NCI-H1092 (cell line): ENCODE results near the gene LGALS16.
"Not testable (repeated sequence)": the region's sequence is repeated elsewhere in the genome, so short reads cannot be mapped to it uniquely, and the experiment has no call there.

Source experiments
- DNase-seq: peaks from one replicate; lab custom pipeline; 2025; lab: John Stamatoyannopoulos, UW

Gene LGALS16

DNA sequence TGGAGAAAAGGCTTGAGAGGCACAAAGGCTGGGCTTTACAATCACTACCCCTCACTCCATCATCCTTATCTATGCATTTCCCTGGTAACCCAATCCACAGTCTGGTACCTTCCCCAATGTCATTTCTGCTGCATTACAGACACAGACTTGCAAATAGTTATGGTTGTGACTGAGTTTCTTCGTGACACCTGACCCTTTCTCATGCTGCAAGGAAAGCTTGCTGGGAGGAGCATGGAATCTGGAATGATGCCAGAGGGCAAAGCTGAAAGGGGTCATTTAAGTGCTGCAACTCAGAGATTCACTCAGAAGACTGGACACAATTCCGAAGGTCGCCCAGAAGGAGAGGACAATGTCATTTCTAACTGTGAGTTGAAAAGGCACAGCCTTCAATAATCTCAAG is at the start of gene LGALS16:
LGALS16 (plus strand) TSS at position 301 of the 400 bp plus-strand sequence; CDS start at position 350, 49 bp downstream.
- DNase-seq = no peak

GRCh38 chr19:39607021-39607420 is 48.7 kb upstream of the LGALS16 start:
- DNase-seq = no peak

DNA sequence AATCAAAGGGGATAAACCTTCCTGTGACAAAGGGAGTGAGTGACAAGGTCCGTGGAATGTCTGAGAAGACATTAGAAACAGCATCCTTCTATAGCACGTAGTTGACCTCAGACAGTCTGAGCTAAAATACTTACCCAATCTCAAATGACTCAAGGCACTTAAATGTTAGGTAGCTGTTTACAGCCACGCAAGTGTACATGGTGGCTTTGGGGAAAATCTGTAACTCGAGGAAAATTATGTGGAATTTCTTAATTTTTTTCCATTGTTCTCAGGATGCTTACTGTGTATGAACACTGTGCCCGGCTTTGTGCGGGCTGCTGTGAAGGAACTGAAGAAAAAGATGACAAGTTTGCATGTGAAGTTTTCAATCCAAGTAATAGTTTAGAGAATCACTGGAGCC is 48.2 kb upstream of the LGALS16 start:
- no peak for DNase-seq

GRCh38 chr19:39613597-39613996 is 42.1 kb upstream of the LGALS16 start:
- DNase-seq = no peak

- no peak for DNase-seq
These were observed 38.0 kb upstream of the LGALS16 start for GRCh38 chr19:39617745-39618144.

GRCh38 chr19:39623946-39624345 is 31.8 kb upstream of the LGALS16 start:
- DNase-seq = no peak

DNA sequence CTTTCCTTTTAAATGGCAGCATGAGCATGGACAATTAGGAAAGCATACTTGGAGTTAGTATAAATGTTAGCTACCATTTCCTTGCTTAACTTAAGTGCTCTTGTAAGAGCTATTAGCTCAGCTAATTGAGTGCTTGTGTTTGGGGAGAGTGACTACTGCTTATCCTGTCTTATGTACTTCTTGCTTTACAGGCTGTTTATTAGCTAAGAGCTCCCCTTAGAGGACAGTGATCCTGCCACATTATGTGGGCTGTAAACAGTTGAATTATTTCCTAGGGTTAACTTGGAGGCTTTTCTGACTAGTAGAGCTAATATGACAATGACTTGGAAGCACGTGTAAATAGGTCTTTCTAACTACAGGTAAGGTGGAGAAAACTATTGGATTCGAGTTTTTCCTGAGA is 28.1 kb upstream of the LGALS16 start:
- not testable (repeated sequence) for DNase-seq

DNA sequence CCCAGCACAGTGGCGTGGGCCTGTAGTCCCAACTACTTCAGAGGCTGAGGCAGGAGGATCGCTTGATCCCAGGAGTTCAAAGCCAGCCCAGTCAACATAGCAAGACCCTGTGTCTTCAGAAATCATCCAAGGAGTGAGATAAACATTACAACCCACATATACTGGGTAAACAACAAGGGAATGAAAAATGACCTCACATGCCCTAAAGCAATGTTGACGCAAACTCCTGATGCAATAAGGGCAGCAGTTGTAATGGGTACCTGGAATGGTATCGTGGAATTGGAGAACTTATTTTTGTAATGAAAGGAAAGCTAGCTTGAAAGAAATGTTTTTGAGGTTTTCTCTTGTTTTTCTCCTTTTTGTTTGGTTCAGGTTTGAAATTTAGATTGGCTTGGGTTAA is 24.5 kb upstream of the LGALS16 start:
- no peak for DNase-seq

- DNase-seq = no peak
These were observed 24.1 kb upstream of the LGALS16 start for GRCh38 chr19:39631626-39632025.

DNA sequence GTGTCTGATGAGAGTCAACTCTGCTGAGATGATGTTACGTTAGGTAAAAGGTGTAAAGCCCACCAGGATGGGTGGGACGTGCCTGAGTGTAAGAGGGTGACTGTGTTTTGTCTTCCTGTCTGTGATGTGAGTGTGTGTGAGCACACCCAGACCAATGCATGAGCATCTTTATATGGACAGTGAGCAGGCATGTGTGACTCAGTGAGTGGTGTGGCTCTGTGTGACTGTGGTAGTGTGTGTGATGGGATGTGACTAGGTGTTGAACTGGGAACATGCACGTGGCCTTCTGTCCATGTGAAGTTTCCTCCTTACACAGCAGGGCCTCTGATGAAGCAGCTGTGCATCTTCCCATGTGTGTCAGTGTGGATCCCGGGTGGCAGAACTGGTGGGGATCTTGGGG is 17.8 kb upstream of the LGALS16 start:
- no peak for DNase-seq

DNA sequence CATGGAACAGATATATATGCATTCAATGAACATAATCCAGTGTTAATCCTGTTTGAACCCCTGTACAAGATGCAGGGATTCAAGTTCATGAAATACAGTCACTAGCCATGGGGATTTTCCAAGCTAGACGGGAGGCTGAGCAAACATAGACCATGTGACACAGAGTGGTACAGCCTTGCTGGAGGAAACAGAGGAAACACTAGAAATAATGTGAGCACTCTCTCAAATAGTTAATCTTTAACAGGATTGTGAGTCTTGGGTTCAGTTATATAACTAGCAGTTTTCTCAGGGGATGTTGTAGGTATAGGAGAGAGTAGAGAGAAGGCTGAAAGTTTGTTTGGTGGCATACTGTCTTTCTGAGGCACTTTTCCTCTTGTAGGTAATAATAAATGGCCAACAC is 13.9 kb upstream of the LGALS16 start:
- DNase-seq = no peak

DNA sequence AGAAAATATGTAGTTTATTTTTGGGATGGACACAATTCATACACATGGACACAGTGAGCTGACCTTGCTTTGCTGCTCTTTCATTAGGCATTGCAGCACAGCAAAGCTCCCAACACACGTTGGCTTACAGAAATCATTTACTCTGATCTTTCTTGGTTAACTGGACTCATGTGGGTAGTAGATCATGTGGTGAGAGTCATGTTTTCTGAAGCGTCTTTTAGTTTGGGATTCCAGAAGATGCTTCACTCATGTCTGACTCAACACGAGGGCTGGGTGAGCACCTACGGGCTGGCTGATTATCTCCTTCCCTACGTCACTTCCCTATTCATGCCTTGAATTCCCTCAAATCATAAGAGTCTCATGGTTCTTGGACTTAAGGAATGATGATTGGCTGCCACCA is 12.1 kb upstream of the LGALS16 start:
- DNase-seq = no peak

DNA sequence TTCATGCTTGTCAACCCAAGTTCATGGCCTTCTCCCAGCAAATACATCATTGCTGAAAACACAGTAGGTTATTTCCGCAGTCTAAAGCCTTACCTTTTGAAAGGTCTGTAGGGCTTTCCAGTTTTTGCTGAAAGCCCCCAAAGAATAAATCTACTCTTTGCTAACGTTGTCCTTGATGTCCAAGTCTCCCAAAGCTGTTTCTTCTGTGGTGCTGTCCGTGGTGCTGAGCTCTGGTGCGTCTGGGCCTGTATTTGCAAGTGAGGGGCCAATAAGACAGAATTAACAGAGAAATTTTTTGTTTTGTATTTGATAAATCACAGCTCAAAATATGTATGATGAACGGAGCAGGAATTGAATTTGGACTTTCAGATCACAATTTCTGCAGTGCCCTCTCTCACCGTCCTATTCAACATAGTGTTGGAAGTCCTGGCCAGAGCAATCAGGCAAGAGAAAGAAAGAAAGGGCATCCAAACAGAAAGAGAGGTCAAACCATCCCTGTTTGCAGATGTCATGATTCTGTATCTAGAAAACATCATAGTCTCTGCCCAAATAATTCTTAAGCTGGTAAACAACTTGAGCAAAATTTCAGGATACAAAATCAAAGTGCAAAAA is 9.8 kb upstream of the LGALS16 start:
- no peak for DNase-seq

GRCh38 chr19:39647918-39648317 is 7.8 kb upstream of the LGALS16 start:
- no peak for DNase-seq

DNA sequence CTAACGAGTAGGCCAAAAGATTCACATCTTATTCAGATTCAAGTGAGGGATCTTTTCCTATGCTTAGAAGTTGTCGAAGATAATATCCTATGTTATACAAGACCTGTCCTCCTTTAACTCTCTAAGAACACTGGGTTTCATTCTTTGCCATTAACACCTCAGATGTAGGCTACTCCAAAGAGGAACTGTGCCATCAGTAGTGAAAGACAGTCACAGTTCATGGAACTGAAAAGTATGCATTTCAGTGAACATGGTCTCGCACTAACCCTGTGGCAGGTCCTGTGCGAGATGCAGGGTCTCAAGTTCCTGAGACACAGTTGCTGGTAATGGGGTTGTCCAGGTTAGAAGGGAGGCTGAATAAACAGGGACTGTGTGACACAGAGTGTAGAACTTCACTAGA is 4.1 kb downstream of the LGALS16 start:
- DNase-seq = no peak

DNA sequence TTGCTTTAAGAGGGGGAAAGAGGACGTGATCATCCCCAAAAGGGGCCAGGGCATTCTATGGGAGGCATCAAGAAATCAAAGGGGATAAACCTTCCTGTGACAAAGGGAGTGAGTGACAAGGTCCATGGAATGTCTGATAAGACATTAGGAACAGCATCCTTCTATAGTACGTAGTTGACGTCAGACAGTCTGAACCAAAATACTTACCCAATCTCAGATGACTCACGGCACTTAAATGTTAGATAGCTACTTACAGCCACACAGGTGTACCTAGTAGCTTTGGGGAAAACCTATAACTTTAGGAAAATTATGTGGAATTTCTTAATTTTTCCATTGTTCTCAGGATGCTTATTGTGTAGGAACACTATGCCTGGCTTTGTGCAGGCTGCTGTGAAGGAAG is 4.9 kb downstream of the LGALS16 start:
- DNase-seq = no peak

DNA sequence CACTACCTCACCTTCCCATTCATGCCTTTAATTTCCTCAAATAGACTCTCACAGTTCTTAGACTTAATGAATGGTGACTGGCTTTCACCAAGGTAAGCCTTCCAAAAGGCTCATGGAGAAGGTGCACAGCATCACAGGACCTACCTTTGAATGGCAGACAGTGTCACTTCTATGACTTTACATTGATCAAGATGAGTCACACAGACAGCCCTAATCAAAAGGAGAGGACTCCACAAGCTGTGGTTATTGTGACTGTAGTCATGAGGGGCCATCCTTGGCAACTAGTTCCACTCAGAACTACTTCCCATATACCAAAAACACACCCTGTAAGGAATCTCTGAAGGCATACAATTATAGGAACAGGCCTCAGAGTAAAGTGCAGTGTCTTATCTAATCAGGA is 5.9 kb downstream of the LGALS16 start:
- no peak for DNase-seq

- DNase-seq = not testable (repeated sequence)
These were observed 14.1 kb downstream of the LGALS16 start for GRCh38 chr19:39669860-39670259.

DNA sequence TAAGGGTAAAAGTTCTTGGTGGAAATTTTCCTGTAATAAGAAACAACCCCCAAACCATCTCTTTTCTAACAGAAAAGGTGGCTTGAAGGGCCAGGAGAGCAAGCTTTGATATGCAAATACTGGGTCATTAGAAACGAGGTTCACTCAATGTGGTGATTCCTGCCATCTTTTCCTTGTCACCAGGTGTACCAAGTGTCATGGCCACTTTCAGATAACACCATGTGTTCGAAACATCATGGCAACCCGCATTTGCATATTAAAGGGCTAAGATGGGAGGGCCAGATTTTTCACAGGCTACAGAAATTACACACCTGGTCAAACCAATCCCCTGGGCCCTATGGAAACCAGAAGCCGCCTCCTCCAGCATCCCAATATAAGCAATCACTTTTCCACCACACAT is 15.3 kb downstream of the LGALS16 start:
- DNase-seq = no peak

- DNase-seq = peak; percentile 41
These were observed 16.1 kb downstream of the LGALS16 start for GRCh38 chr19:39671739-39672363.

- DNase-seq = no peak
These were observed 16.8 kb downstream of the LGALS16 start for GRCh38 chr19:39672473-39672872.

GRCh38 chr19:39673862-39674261 is 18.1 kb downstream of the LGALS16 start:
- DNase-seq = not testable (repeated sequence)

DNA sequence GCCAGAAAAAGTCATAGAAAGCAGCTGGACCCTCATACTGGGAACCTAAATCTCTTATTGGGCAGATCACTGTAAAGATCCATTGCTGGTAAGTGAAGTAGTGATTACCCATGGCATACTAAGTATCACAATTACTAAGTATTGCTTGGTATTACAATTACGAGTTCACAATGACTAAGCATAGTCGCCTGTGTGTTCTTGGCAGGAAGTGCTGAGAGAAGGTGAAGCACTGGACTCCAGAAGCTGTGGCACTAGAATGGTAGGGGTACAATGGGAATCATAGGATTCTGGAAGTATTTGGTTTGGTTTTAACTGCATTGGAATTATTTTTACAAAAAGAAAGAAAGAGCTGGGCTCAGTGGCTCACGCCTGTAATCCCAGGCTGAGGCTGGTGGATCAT is 20.3 kb downstream of the LGALS16 start:
- DNase-seq = no peak
